Right lobe of liver (tissue), 6 donors: ENCODE data around the gene CEACAM3. TPM values are rescaled to one million over a fixed set of nuclear protein-coding genes. Genes with fewer than 3 reads are reported as not detected.
"Not testable (repeated sequence)": the region's sequence is repeated elsewhere in the genome, so short reads cannot be mapped to it uniquely, and the experiment has no call there.

Experiments used
- ATAC-seq, 4 donors: fragments of 200-7000 bp; cut with Tn5 transposase; one replicate each; pipeline ENCODE4 v1.9.1; 2020; ENCODE audit warnings: mild to moderate bottlenecking in 4 of 4, moderate library complexity in 4 of 4
- DNase-seq, 3 donors: peaks; one replicate each; pipeline ENCODE4 v3.0.0-alpha.2; 2020
- H3K27ac ChIP-seq, 3 donors: fragments of 200-600 bp; one replicate each; pipeline ENCODE4 v1.8.0; 2022
- H3K27me3 ChIP-seq, 2 donors: fragments of 200-600 bp; one replicate each; pipeline ENCODE4 v1.8.0; 2022
- H3K36me3 ChIP-seq, 4 donors: fragments of 200-600 bp; sonication (generic) in 1 of 4; one replicate each; pipeline versions ENCODE4 v1.5.1 to v1.8.0; 2017 to 2022; ENCODE audit warnings: control low read depth in 1 of 4
- H3K4me1 ChIP-seq, 4 donors: fragments of 200-600 bp; sonication (generic) in 1 of 4; one replicate each; pipeline versions ENCODE4 v1.5.1 to v1.8.0; 2017 to 2022; ENCODE audit warnings: control low read depth in 1 of 4
- H3K4me3 ChIP-seq, 3 donors: fragments of 200-600 bp; one replicate each; pipeline ENCODE4 v1.8.0; 2022
- H3K9me3 ChIP-seq, 4 donors: fragments of 200-600 bp; sonication (generic) in 1 of 4; one replicate each; pipeline versions ENCODE4 v1.5.1 to v1.8.0; 2017 to 2022; ENCODE audit warnings: control low read depth in 1 of 4
- CTCF ChIP-seq, 4 donors: fragments of 200-600 bp in 3 of 4; fragments of 450-650 bp in 1 of 4; IDR thresholded peaks; one replicate each; pipeline versions ENCODE4 v1.5.1 to v1.8.0; 2016 to 2022; ENCODE audit warnings: antibody characterized with exemption in 4 of 4, mild to moderate bottlenecking in 2 of 4
- POLR2A ChIP-seq: fragments of 450-650 bp; IDR thresholded peaks from one replicate; pipeline ENCODE4 v1.6.1; 2017; ENCODE audit warnings: antibody characterized with exemption, mild to moderate bottlenecking
- WGBS: methylation state at CpG from one replicate; pipeline ENCODE4 v1.1.6; 2018; ENCODE audit warnings: low coverage, low lambda C conversion rate; ENCODE audit not compliant: insufficient coverage; ENCODE audit errors: missing lambda C conversion rate; 5-methylcytosine and 5-hydroxymethylcytosine counted together
- intact Hi-C, 2 donors: fragments of 100-400 bp; cut with DNase I; formaldehyde crosslinking; loops; one replicate each; pipeline versions ENCODE4 v1.11.2 to v1.14.1; 2022
- long read RNA-seq: library from polyadenylated mRNA; unstranded; transcript quantifications from one replicate; pipeline ENCODE4 v2.0.0, GENCODE V29; 2019
- total RNA-seq, 6 experiments: library from RNA; depleted of rRNA in 2 of 6; stranded (reverse); fragments of >200 nt in 2 of 6; fragmentation: NEBNext Ultra II Directional in 3 of 6; extraction: Animal tissue kit (Norgen Biotek cat#: 25700) in 3 of 6; gene quantifications; one replicate each; pipeline versions ENCODE4 v1.1.0 to v1.2.4, GENCODE V29; 2016 to 2023
- donor health status: DM: no; HTN: yes; CAD: no.
- donor health status: DM: no; HTN: no; CAD: no.
- donor health status: DM: no; HTN: no; CAD: no.
- donor health status: DM: no; HTN: yes; CAD: no.
- donor health status: DM: no; HTN: yes; CAD: no.

CEACAM3 gene
- under 1 TPM; 0.42 to 0.73 (median 0.51) TPM for total RNA-seq
- long read RNA-seq: 0 reads

- Histone ChIP-seq H3K4me3 (no peak within 1 kb of the TSS), H3K36me3 (no peaks in the 10 kb centered on the region), H3K27ac (no peak within 1 kb of the TSS), H3K27me3 (no peaks in the 10 kb centered on the region), H3K4me1 (no peaks in the 10 kb centered on the region), H3K9me3 (no peaks in the 10 kb centered on the region)
- TF ChIP-seq CTCF (IDR thresholded peaks at IDR 0.05) (no peak), POLR2A (no peak)
- intact Hi-C loops: no loop called here
- DNase-seq (no peak), ATAC-seq (peak; percentile 40 to 63 (median 59))
These were observed at the start of gene CEACAM3 for GRCh38 chr19:41796362-41796761. TSS of gene CEACAM3 (plus strand) at chr19:41796587. CDS start at chr19:41796678, 91 bp downstream.

DNA sequence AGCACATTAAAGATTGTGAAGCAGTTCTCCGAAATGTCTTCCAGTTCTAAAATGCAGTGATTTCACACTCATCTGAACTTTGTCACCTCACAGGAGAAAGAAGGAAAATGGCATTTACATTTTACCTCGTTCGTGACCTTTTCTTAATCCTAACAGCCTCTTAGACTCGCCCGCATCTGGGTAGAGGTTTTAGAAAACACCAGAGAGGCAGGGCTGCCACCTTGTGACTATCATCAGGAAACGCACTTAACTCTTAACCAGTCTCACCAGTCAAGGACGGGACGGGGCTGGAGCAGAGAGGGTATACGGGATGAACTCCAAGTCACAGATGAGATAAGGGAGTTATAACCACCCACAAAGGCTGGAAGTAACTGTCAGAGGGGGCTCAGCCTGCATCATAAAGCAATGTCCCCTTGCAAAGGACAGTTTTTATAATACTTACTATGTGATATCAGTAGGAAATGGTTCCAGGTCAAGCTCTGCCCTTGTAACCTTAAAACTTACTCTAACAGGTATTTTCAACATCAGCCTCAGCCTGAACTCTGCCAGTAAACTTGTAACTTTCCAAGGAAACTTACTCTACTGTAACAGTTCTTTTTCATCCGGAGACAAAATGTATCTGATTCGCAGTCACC lies 49.7 kb upstream of the CEACAM3 start:
- H3K9me3 ChIP-seq: no peaks in the 10 kb centered on the region
- WGBS: 13% methylated on average over 11 of the region's 11 CpGs
- H3K27ac ChIP-seq: no peak overlapping the region
- peak; percentile 74 to 80 (median 79) for ATAC-seq
- no peaks in the 10 kb centered on the region for H3K27me3 ChIP-seq
- TF ChIP-seq CTCF (IDR thresholded peaks at IDR 0.05): peak; percentile 41 to 56 (median 46)
- TF ChIP-seq POLR2A: no peak
- peak in 1 of 3 donors; percentile 31 for DNase-seq
- H3K4me1 ChIP-seq: no peaks in the 10 kb centered on the region
- intact Hi-C loops: no loop called here
- H3K4me3 ChIP-seq: no peak overlapping the region
- no peaks in the 10 kb centered on the region for H3K36me3 ChIP-seq

DNA sequence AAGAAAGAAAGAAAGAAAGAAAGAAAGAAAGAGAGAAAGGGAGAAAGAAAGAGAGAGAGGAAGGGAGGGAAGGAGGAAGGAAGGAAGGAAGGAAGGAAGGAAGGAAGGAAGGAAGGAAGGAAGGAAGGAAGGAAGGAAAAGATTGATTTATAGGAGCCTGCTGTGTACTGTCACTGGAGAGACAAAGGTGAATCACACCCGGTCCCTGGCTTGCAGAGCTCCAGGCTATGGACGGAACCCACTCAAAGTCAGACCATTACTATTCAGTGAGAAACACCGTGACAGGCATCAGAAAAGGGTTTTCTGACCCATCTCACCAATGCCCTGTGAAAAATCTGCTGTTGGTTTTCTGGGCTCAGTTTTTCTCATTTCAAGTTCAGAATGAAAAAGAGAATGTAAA lies 48.4 kb upstream of the CEACAM3 start:
- ATAC-seq (no peak), DNase-seq (no peak)
- Histone ChIP-seq H3K9me3 (no peaks in the 10 kb centered on the region), H3K27ac (no peak overlapping the region), H3K36me3 (no peaks in the 10 kb centered on the region), H3K4me1 (no peaks in the 10 kb centered on the region), H3K4me3 (no peak overlapping the region), H3K27me3 (no peaks in the 10 kb centered on the region)
- intact Hi-C loops: no loop called here
- 40% methylated on average over 3 of the region's 3 CpGs for WGBS
- TF ChIP-seq CTCF (IDR thresholded peaks at IDR 0.05) (no peak), POLR2A (no peak)

DNA sequence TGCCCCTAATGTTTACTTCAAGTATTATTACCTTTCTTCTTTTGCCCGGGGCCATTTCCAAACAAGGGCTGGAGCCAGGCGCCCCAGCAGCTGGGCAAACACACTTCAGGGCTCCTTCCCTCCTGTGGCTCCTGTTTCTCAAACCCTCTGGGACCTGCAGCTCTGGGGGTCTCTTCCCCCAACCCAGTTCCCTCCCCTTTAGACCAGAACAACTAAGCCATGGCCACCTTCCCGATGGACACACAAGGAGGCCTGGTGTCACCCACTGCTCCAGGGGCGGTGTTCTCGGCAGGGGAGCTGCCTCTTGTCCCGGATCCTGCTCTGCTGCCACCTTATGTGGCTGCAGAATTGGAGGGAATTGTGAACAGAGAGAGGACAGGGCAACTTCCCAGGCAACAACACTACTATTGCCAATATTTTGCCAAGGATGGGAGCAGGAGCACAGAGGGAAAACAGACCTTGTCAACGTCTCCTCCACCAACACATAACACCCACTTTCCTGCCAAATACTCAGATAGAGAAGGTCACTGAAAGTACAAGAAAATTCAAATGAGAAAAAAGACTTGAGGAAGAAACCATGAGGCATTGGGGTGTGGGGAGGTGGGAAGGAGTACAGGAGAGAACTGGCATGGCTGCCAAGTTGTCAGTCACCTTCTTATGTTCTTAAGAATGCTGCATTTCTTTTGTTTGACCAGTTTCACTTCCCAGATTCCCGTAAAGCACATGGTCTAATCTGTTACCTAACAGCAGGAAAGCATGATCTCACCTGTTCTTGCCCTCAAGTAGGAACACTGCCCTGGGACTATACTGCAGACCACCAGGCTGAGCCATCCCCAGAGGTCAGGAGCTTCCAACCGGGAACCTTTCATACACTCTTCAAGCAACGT lies 45.9 kb upstream of the CEACAM3 start:
- ATAC-seq, H3K4me3 ChIP-seq, H3K27ac ChIP-seq: not testable (repeated sequence)

DNA sequence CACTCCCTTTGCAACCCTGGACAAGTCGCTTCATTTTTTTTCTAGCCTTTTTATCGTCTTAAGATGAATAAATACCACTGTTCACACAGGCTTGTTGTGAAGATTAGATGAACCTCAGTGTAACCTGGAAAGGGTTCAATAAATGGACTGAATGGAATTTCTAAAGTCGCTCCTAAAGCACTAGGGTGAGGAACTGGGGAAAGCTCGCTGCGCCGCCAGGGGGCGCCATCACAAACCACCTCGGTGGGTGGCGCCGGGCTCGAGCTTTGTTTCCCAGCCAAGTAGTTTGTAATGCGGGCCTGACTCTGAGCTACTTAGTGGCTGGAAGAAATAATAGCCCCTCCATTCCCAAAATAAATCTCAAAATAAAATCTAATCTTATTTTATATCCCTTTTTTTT lies 43.2 kb upstream of the CEACAM3 start:
- Histone ChIP-seq H3K27me3 (no peaks in the 10 kb centered on the region), H3K4me1 (no peaks in the 10 kb centered on the region), H3K27ac (no peak overlapping the region), H3K9me3 (no peaks in the 10 kb centered on the region), H3K36me3 (no peaks in the 10 kb centered on the region), H3K4me3 (no peak overlapping the region)
- intact Hi-C loops: no loop called here
- peak; percentile 37 to 70 (median 63) for ATAC-seq
- peak in 2 of 3 donors; percentile 56 to 67 for DNase-seq
- WGBS: 7% methylated on average over 12 of the region's 12 CpGs
- TF ChIP-seq POLR2A (no peak), CTCF (IDR thresholded peaks at IDR 0.05) (peak; percentile 33 to 74 (median 66))

More for the DNA sequence above, 45.9 kb upstream of the CEACAM3 start:
- H3K9me3 ChIP-seq, DNase-seq, H3K27me3 ChIP-seq, H3K4me1 ChIP-seq, H3K36me3 ChIP-seq, intact Hi-C loops: not testable (repeated sequence)
- WGBS: 31% methylated on average over 5 of the region's 10 CpGs
